ENCODE data around the gene PLAGL2. TPM values are rescaled to one million over a fixed set of nuclear protein-coding genes. Genes with fewer than 3 reads are reported as not detected.

PLAGL2 gene
- total and polyA plus RNA-seq, 2 of the 4 experiments (the other 2 are of a cell fraction): 2.9 to 7.7 TPM

DNA sequence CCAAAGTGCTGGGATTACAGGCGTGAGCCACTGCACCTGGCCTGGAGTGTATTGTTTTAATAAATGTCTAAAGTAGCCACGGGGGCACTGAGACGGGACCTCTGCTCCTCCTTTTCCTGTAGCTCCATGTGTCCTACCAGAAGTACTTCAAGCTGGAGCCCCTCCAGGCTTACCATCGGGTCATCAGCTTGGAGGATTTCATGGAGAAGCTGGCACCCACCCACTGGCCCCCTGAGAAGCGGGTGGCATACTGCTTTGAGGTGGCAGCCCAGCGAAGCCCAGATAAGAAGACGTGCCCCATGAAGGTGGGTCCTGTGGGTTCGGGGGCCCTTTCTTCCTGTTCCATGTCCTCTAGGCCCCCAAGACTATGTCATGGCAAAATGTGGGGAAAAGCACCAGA lies 7.6 kb upstream of the PLAGL2 start:
- Histone ChIP-seq H3K56ac (ENCODE audit: extremely low read depth, insufficient read depth, low read length) (no peak overlapping the region), H4K20me1 (ENCODE audit: insufficient read depth, low read length) (no peaks in the 10 kb centered on the region), H2AK9ac (replicated peaks; ENCODE audit: low read depth, low read length, poor library complexity) (peak overlapping the region; percentile 19), H3K9ac (ENCODE audit: low read depth, low read length) (no peak overlapping the region), H4K5ac (ENCODE audit: low read depth, low read length) (no peak overlapping the region), H3K79me1 (ENCODE audit: low read depth in 1 of 2, low read length in 2 of 2) (peaks cover 11 to 38% of the 10 kb centered on the region in 2 experiments), H3K4me3 (ENCODE audit: insufficient read depth, low read depth, low read length) (no peak overlapping the region), H3K36me3 (ENCODE audit: control insufficient read depth, insufficient read depth, low read length) (peaks cover 46% of the 10 kb centered on the region), H3K4ac (ENCODE audit: low read depth, low read length) (no peak overlapping the region), H2AFZ (replicated peaks; ENCODE audit: low read length, poor library complexity) (no peak overlapping the region), H2BK15ac (ENCODE audit: low read depth, low read length) (no peak overlapping the region), H3K9me3 (ENCODE audit: control insufficient read depth, insufficient read depth, low read length) (no peaks in the 10 kb centered on the region), H3K27ac (ENCODE audit: insufficient read depth, low read length) (no peak overlapping the region), H4K91ac (ENCODE audit: insufficient read depth, low read depth, low read length) (no peak overlapping the region), H3K18ac (ENCODE audit: low read depth, low read length) (no peak overlapping the region), H2AK5ac (ENCODE audit: low read depth, low read length) (no peak overlapping the region), H3K9me1 (ENCODE audit: insufficient read depth, low read length) (peaks cover 11% of the 10 kb centered on the region; the same call in 1 of the 2 replicates), H2BK120ac (ENCODE audit: low read depth, low read length) (no peak overlapping the region), H3K23ac (ENCODE audit: low read depth, low read length) (no peak overlapping the region), H3K4me1 (ENCODE audit: control insufficient read depth, insufficient read depth, low read length) (no peaks in the 10 kb centered on the region), H2BK20ac (ENCODE audit: low read depth, low read length) (no peak overlapping the region), H3K27me3 (ENCODE audit: control insufficient read depth, insufficient read depth, low read length) (no peaks in the 10 kb centered on the region), H3K4me2 (ENCODE audit: low read depth, low read length) (no peak overlapping the region), H4K8ac (ENCODE audit: low read depth in 2 of 2, low read length in 2 of 2) (no peak overlapping the region), H2BK5ac (ENCODE audit: low read depth, low read length, poor library complexity, severe bottlenecking) (no peak overlapping the region), H3K14ac (replicated peaks; ENCODE audit: low read depth, low read length) (no peak overlapping the region)
- in situ Hi-C loops (cut with MboI; ENCODE audit: low sequenced_read_pairs): no loop called here
- ChIA-PET POLR2A (ENCODE audit: unreplicated experiment) (no interaction called here), CTCF (no interaction called here)
- DNase-seq (no peak), ATAC-seq (ENCODE audit: low read depth) (no peak)
- no TSS peak for BruUV-seq (replicated peaks)
- intact Hi-C loops (cut with micrococcal nuclease): no loop called here
- dilution Hi-C loops (cut with HindIII; ENCODE audit: low sequenced_read_pairs, unreplicated experiment): no loop called here
- 80% methylated on average over 1 of the region's 8 CpGs; no CpG with 5 or more reads in 1 of the 2 experiments for WGBS, 2 experiments (ENCODE audit: extremely low coverage in 2 of 2, insufficient read length in 1 of 2)
- TF ChIP-seq MXI1 (IDR thresholded peaks at IDR 0.05; ENCODE audit: borderline replicate concordance, low read depth, low read length) (no peak), CHD1 (IDR thresholded peaks at IDR 0.05; ENCODE audit: low read depth, low read length) (no peak), POLR2A (IDR thresholded peaks at IDR 0.05; ENCODE audit: low read depth, low read length) (no peak), RAD21 (IDR thresholded peaks at IDR 0.05; ENCODE audit: low read length) (no peak), BHLHE40 (IDR thresholded peaks at IDR 0.05; ENCODE audit: low read depth, low read length) (no peak), RFX5 (IDR thresholded peaks at IDR 0.05; ENCODE audit: low read depth, low read length) (no peak), MAZ (IDR thresholded peaks at IDR 0.05; ENCODE audit: borderline replicate concordance, low read depth, low read length) (no peak), CTCF (conservative IDR thresholded peaks at IDR 0.05; ENCODE audit: low read depth, low read length) (no peak), FOS (IDR thresholded peaks at IDR 0.05; ENCODE audit: low read depth, low read length) (no peak), USF2 (IDR thresholded peaks at IDR 0.05; ENCODE audit: low read depth, low read length) (no peak), MAFK (IDR thresholded peaks at IDR 0.05; ENCODE audit: low read depth, low read length) (no peak)

Measured in IMR-90 (cell line).